Activated CD8-positive, alpha-beta T cell treated with anti-CD3 and anti-CD28 coated beads for 36 hours (primary cell): ENCODE measurements around the gene GPR151. TPM values are rescaled to one million over a fixed set of nuclear protein-coding genes. Genes with fewer than 3 reads are reported as not detected.

ENCODE experiments used
- ATAC-seq: fragments of 200-7000 bp; cut with Tn5 transposase; one replicate; pipeline ENCODE4 v1.10.0; 2021; ENCODE audit warnings: mild to moderate bottlenecking, moderate library complexity
- CTCF ChIA-PET: fragments of 350-600 bp; sonication (Branson Sonifier 250); formaldehyde crosslinking; loops from one replicate; lab custom pipeline; 2021; ENCODE audit warnings: antibody characterized with exemption; lab: Charles Lee
- POLR2A ChIA-PET: fragments of 350-600 bp; sonication (Branson Sonifier 250); formaldehyde crosslinking; loops from one replicate; lab custom pipeline; 2021; ENCODE audit warnings: antibody characterized with exemption; lab: Charles Lee
- DNase-seq: peaks from one replicate; pipeline ENCODE4 v3.0.0-alpha.2; 2020
- H3K27ac Mint-ChIP-seq: one replicate; pipeline ENCODE4 v1.8.0; 2021; ENCODE audit warnings: mild to moderate bottlenecking, mixed read lengths
- H3K27me3 Mint-ChIP-seq: one replicate; pipeline ENCODE4 v1.8.0; 2021; ENCODE audit warnings: mixed read lengths
- H3K36me3 Mint-ChIP-seq: one replicate; pipeline ENCODE4 v1.8.0; 2021; ENCODE audit warnings: low read depth, mixed read lengths
- H3K4me1 Mint-ChIP-seq: one replicate; pipeline ENCODE4 v1.8.0; 2021; ENCODE audit warnings: low read depth, mixed read lengths
- H3K4me3 Mint-ChIP-seq: one replicate; pipeline ENCODE4 v1.8.0; 2021; ENCODE audit warnings: mild to moderate bottlenecking, moderate library complexity, mixed read lengths
- H3K9me3 Mint-ChIP-seq: one replicate; pipeline ENCODE4 v1.8.0; 2021; ENCODE audit warnings: mixed read lengths
- intact Hi-C: fragments of 100-400 bp; cut with micrococcal nuclease; formaldehyde crosslinking; loops from one replicate; pipeline ENCODE4 v1.10.0; 2022
- total RNA-seq, 2 experiments: library from RNA; stranded (reverse); gene quantifications; one replicate each; pipeline ENCODE4 v1.2.3, GENCODE V29; 2021
- TF ChIP-seq, protein P1 (sequence below): fragments of 200-600 bp; IDR thresholded peaks from one replicate; pipeline ENCODE4 v1.8.0; 2022; ENCODE audit warnings: antibody characterized with exemption, mild to moderate bottlenecking

Gene GPR151
- total RNA-seq, 2 experiments from 2014 or later: not detected

GRCh38 chr5:146544232-146544631 is 28.2 kb upstream of the GPR151 start:
- CTCF ChIA-PET: interaction anchor here (1.3 kb wide), 1 partner anchor 22 kb away, joined by 3 read pairs; no protein-coding TSS in a partner anchor
- POLR2A ChIA-PET: no interaction called here
- DNase-seq (no peak), ATAC-seq (no peak)
- H3K27me3 Mint-ChIP-seq: peaks cover 1% of the 10 kb centered on the region
- intact Hi-C loops: loop anchor here (5.0 kb wide), 1 partner anchor 423 kb away; no protein-coding TSS in a partner anchor
- no peaks in the 10 kb centered on the region for H3K36me3 Mint-ChIP-seq
- TF ChIP-seq, protein P1, sequence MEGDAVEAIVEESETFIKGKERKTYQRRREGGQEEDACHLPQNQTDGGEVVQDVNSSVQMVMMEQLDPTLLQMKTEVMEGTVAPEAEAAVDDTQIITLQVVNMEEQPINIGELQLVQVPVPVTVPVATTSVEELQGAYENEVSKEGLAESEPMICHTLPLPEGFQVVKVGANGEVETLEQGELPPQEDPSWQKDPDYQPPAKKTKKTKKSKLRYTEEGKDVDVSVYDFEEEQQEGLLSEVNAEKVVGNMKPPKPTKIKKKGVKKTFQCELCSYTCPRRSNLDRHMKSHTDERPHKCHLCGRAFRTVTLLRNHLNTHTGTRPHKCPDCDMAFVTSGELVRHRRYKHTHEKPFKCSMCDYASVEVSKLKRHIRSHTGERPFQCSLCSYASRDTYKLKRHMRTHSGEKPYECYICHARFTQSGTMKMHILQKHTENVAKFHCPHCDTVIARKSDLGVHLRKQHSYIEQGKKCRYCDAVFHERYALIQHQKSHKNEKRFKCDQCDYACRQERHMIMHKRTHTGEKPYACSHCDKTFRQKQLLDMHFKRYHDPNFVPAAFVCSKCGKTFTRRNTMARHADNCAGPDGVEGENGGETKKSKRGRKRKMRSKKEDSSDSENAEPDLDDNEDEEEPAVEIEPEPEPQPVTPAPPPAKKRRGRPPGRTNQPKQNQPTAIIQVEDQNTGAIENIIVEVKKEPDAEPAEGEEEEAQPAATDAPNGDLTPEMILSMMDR: no peak
- H3K9me3 Mint-ChIP-seq: no peaks in the 10 kb centered on the region
- no peak overlapping the region for H3K27ac Mint-ChIP-seq
- H3K4me1 Mint-ChIP-seq: no peaks in the 10 kb centered on the region
- H3K4me3 Mint-ChIP-seq: no peak overlapping the region

- Mint-ChIP-seq H3K4me3 (no peak overlapping the region), H3K4me1 (no peaks in the 10 kb centered on the region), H3K27me3 (peaks cover 1% of the 10 kb centered on the region), H3K36me3 (no peaks in the 10 kb centered on the region), H3K27ac (no peak overlapping the region), H3K9me3 (no peaks in the 10 kb centered on the region)
- ChIA-PET CTCF (interaction anchor here (0.6 to 4.1 kb wide), 33 partner anchors 9 to 649 kb away, joined by 3 to 58 read pairs (median 4); no protein-coding TSS in a partner anchor), POLR2A (no interaction called here)
- TF ChIP-seq, protein P1: peak; percentile 93
- intact Hi-C loops: loop anchor here (5.0 kb wide), 1 partner anchor 425 kb away; no protein-coding TSS in a partner anchor
- peak; percentile 98 for ATAC-seq
- peak; percentile 83 for DNase-seq
These were observed 26.2 kb upstream of the GPR151 start for GRCh38 chr5:146541958-146542849.

DNA sequence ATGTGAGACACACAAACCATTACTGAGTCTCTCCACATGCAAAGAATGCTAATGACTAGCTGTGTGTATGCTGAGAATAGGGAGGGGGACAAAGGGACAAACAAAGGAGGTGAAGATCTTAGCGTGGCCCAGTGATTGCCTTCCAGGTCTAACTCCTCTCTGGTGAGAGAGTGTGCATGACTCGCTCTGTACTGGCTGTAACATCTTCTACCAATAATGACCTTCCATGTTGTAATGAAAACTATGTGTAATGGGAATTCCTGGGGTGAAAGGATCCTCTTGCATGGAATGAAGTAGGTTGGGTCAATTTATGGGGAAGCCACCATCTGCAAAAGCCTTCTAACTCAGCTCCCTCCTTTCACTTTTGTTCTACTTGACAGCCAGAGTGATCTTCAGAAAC is 24.4 kb upstream of the GPR151 start:
- ATAC-seq (no peak), DNase-seq (no peak)
- Mint-ChIP-seq H3K36me3 (no peaks in the 10 kb centered on the region), H3K9me3 (no peaks in the 10 kb centered on the region), H3K27ac (no peak overlapping the region), H3K4me1 (no peaks in the 10 kb centered on the region), H3K27me3 (peaks cover 1% of the 10 kb centered on the region), H3K4me3 (no peak overlapping the region)
- ChIA-PET CTCF (interaction anchor here (4.1 kb wide), 2 partner anchors 9 to 426 kb away, joined by 24 to 58 read pairs; no protein-coding TSS in a partner anchor), POLR2A (no interaction called here)
- TF ChIP-seq, protein P1: no peak
- intact Hi-C loops: loop anchor here (5.0 kb wide), 1 partner anchor 427 kb away; no protein-coding TSS in a partner anchor

- Mint-ChIP-seq H3K27me3 (peaks cover 1% of the 10 kb centered on the region), H3K4me1 (no peaks in the 10 kb centered on the region), H3K9me3 (no peaks in the 10 kb centered on the region), H3K27ac (no peak overlapping the region), H3K36me3 (no peaks in the 10 kb centered on the region), H3K4me3 (no peak overlapping the region)
- CTCF ChIA-PET: interaction anchor here (4.1 kb wide), 2 partner anchors 9 to 426 kb away, joined by 24 to 58 read pairs; no protein-coding TSS in a partner anchor
- intact Hi-C loops: loop anchor here (5.0 kb wide), 1 partner anchor 427 kb away; no protein-coding TSS in a partner anchor
- TF ChIP-seq, protein P1: no peak
- DNase-seq (no peak), ATAC-seq (no peak)
- POLR2A ChIA-PET: interaction anchor here (1.0 kb wide), 1 partner anchor 13 kb away, joined by 3 read pairs; no protein-coding TSS in a partner anchor
These were observed 24.0 kb upstream of the GPR151 start for GRCh38 chr5:146539973-146540372.
